NB4 (cell line): Measurements from ENCODE around the gene CCDC9B.

Experiments used
- CTCF ChIP-seq: IDR thresholded peaks from one replicate; pipeline ENCODE4 v1.5.1; 2012; ENCODE audit warnings: low read depth, low read length
- MAX ChIP-seq: IDR thresholded peaks from 2 replicates; pipeline ENCODE4 v1.6.1; 2011; ENCODE audit warnings: low read depth, low read length
- MYC ChIP-seq: IDR thresholded peaks from 2 replicates; pipeline ENCODE4 v1.6.1; 2011; ENCODE audit warnings: low read depth, low read length
- POLR2A ChIP-seq: IDR thresholded peaks from 2 replicates; pipeline ENCODE4 v1.6.1; 2011; ENCODE audit warnings: mild to moderate bottlenecking; ENCODE audit not compliant: insufficient read length; ENCODE audit errors: extremely low read depth

- TF ChIP-seq MYC (no peak), CTCF (no peak), MAX (no peak), POLR2A (no peak)
Measured at GRCh38 chr15:40314723-40315276, 25.9 kb downstream of the CCDC9B start.
